Gastroesophageal sphincter (tissue), 3 donors: ENCODE data around the gene ADGRF5.
"Not testable (repeated sequence)": the region's sequence is repeated elsewhere in the genome, so short reads cannot be mapped to it uniquely, and the experiment has no call there.

Experiments used
- POLR2A ChIP-seq, 2 donors: fragments of 450-650 bp; IDR thresholded peaks; one replicate each; pipeline ENCODE4 v1.6.1; 2017; ENCODE audit warnings: antibody characterized with exemption in 2 of 2, mild to moderate bottlenecking in 2 of 2, moderate library complexity in 1 of 2
- POLR2AphosphoS5 ChIP-seq: sonication (generic); formaldehyde crosslinking; IDR thresholded peaks from one replicate; pipeline ENCODE4 v1.6.1; 2017; ENCODE audit warnings: antibody characterized with exemption
- TF ChIP-seq, protein P1 (sequence below), 4 experiments: fragments of 200-600 bp in 2 of 4; fragments of 450-650 bp in 2 of 4; sonication (generic) in 1 of 4; IDR thresholded peaks; one replicate each; pipeline ENCODE4 v1.5.1; 2017 to 2019; ENCODE audit warnings: antibody characterized with exemption in 4 of 4, mild to moderate bottlenecking in 2 of 4, moderate library complexity in 2 of 4

DNA sequence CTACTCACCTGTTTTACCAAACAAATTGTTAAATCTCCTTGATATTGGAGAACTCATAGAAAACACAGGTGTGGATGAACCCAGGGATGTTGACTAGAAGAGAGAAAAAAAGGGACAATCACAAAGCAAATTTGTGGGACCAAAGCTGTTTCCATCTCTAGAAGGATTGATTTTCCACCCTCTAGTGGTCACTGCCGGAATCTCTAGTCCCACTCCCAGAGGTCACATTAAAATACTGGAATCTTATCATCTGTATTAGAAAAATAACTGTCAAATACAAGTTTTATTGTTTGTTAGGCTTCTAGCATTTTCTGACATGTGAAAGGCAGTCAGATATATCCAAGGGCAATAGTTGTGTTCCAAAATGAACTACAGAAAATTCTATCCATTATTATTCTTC is 65.8 kb downstream of the ADGRF5 start:
- not testable (repeated sequence) for TF ChIP-seq POLR2A (IDR thresholded peaks at IDR 0.05); POLR2AphosphoS5
- TF ChIP-seq, protein P1, sequence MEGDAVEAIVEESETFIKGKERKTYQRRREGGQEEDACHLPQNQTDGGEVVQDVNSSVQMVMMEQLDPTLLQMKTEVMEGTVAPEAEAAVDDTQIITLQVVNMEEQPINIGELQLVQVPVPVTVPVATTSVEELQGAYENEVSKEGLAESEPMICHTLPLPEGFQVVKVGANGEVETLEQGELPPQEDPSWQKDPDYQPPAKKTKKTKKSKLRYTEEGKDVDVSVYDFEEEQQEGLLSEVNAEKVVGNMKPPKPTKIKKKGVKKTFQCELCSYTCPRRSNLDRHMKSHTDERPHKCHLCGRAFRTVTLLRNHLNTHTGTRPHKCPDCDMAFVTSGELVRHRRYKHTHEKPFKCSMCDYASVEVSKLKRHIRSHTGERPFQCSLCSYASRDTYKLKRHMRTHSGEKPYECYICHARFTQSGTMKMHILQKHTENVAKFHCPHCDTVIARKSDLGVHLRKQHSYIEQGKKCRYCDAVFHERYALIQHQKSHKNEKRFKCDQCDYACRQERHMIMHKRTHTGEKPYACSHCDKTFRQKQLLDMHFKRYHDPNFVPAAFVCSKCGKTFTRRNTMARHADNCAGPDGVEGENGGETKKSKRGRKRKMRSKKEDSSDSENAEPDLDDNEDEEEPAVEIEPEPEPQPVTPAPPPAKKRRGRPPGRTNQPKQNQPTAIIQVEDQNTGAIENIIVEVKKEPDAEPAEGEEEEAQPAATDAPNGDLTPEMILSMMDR (IDR thresholded peaks at IDR 0.05): peak; percentile 31 to 61 (median 44)
